Upper lobe of left lung (tissue), 6 donors: Measurements from ENCODE around the gene ZNF512B. TPM values are rescaled to one million over a fixed set of nuclear protein-coding genes. Genes with fewer than 3 reads are reported as not detected.
A peak's percentile ranks its signal among the peaks of the same experiment; 100 is the strongest.
"Not testable (repeated sequence)": the region's sequence is repeated elsewhere in the genome, so short reads cannot be mapped to it uniquely, and the experiment has no call there.

Source experiments
- ATAC-seq, 2 donors: fragments of 200-7000 bp; cut with Tn5 transposase; one replicate each; pipeline ENCODE4 v1.9.1; 2022; ENCODE audit warnings: mild to moderate bottlenecking in 2 of 2, moderate library complexity in 2 of 2; ENCODE audit not compliant: low FRiP score in 2 of 2
- DNase-seq, 2 donors: peaks; one replicate each; pipeline ENCODE4 v3.0.0-alpha.2; 2019 to 2020
- H3K27ac ChIP-seq, 4 donors: fragments of 200-600 bp; sonication (generic); one replicate each; pipeline ENCODE4 v1.5.1; 2016 to 2019
- H3K27me3 ChIP-seq, 4 donors: fragments of 200-600 bp; sonication (generic); one replicate each; pipeline ENCODE4 v1.5.1; 2017 to 2019
- H3K36me3 ChIP-seq, 4 donors: fragments of 200-600 bp; sonication (generic); one replicate each; pipeline ENCODE4 v1.5.1; 2016 to 2019
- H3K4me1 ChIP-seq, 4 donors: fragments of 200-600 bp; sonication (generic); one replicate each; pipeline ENCODE4 v1.5.1; 2018 to 2019
- H3K4me3 ChIP-seq, 4 donors: fragments of 200-600 bp; sonication (generic); one replicate each; pipeline ENCODE4 v1.5.1; 2017 to 2019; ENCODE audit warnings: mild to moderate bottlenecking in 2 of 4, moderate library complexity in 1 of 4
- H3K9me3 ChIP-seq, 4 donors: fragments of 200-600 bp; sonication (generic); one replicate each; pipeline ENCODE4 v1.5.1; 2018 to 2019
- EP300 ChIP-seq, 4 donors: sonication (generic); formaldehyde crosslinking; IDR thresholded peaks; one replicate each; pipeline ENCODE4 v1.5.1; 2017; ENCODE audit warnings: antibody characterized with exemption in 4 of 4, control low read depth in 2 of 4
- POLR2A ChIP-seq, 4 donors: fragments of 450-650 bp; IDR thresholded peaks; one replicate each; pipeline ENCODE4 v1.5.1; 2016 to 2017; ENCODE audit warnings: antibody characterized with exemption in 4 of 4, mild to moderate bottlenecking in 2 of 4
- POLR2AphosphoS5 ChIP-seq, 2 donors: sonication (generic); formaldehyde crosslinking; IDR thresholded peaks; one replicate each; pipeline ENCODE4 v1.5.1; 2017; ENCODE audit warnings: antibody characterized with exemption in 2 of 2
- WGBS, 2 donors: methylation state at CpG; one replicate each; pipeline ENCODE4 v1.1.5; 2017 to 2018; 5-methylcytosine and 5-hydroxymethylcytosine counted together
- total RNA-seq, 6 donors: library from RNA; depleted of rRNA in 4 of 6; stranded (reverse); fragments of >200 nt in 4 of 6; gene quantifications; one replicate each; pipeline versions ENCODE4 v1.1.0 to v1.2.1, GENCODE V29; 2016 to 2021
- TF ChIP-seq, protein P1 (sequence below), 6 experiments: fragments of 450-650 bp in 4 of 6; fragments of 200-600 bp in 2 of 6; sonication (generic) in 2 of 6; IDR thresholded peaks; one replicate each; pipeline ENCODE4 v1.5.1; 2016 to 2019; ENCODE audit warnings: antibody characterized with exemption in 6 of 6
- donor health status: DM: no; HTN: no; CAD: no; lungs with moderate emphysema.
- donor health status: DM: no; HTN: yes; CAD: no; lungs with severe emphysema.

The ZNF512B gene, protein sequence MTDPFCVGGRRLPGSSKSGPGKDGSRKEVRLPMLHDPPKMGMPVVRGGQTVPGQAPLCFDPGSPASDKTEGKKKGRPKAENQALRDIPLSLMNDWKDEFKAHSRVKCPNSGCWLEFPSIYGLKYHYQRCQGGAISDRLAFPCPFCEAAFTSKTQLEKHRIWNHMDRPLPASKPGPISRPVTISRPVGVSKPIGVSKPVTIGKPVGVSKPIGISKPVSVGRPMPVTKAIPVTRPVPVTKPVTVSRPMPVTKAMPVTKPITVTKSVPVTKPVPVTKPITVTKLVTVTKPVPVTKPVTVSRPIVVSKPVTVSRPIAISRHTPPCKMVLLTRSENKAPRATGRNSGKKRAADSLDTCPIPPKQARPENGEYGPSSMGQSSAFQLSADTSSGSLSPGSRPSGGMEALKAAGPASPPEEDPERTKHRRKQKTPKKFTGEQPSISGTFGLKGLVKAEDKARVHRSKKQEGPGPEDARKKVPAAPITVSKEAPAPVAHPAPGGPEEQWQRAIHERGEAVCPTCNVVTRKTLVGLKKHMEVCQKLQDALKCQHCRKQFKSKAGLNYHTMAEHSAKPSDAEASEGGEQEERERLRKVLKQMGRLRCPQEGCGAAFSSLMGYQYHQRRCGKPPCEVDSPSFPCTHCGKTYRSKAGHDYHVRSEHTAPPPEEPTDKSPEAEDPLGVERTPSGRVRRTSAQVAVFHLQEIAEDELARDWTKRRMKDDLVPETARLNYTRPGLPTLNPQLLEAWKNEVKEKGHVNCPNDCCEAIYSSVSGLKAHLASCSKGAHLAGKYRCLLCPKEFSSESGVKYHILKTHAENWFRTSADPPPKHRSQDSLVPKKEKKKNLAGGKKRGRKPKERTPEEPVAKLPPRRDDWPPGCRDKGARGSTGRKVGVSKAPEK
- total RNA-seq = 10 to 100 TPM; 10.8 to 22.0 (median 16.3) TPM

DNA sequence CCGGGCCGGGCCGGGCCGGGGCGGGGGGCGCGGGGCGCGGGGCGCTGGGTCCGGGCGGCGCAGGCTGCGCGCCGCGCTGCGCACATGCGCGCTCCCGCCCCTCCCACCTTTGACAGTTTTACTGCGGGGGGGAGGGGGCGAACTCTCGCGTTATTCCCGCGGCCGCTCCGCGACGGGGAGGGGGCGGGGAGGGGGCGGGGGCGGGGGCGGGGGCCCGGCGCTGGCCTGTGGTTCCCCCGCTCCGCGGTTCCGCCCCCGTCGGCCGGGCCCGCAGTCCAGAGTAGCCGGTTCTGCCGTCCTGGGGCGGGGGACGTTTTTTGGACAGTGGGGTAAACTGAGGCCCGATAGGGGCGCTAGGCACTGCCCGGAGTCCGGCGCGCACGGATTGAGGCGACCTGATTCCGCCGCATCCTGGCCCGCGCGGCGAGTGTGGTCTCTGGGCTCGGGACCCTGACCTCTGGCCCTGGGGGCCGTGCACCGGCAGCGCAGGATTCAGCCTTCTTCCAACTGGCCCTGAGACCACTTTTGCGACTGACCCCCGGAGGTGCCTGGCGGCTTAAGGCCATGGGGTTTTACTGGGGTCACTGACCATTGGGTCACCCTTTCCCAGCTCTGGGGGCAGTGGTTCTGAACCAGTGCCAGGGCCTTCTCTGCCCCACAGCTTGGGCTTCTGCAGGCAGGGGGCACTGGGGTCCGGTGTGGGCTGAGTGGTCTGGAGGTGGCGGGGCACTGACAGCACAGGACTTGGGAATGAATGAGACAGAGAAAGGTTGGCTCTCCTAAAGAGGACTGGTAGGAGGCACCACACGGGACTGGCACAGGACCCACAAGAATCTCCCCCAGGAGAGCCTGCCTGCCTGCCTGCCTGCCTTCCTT, at the start of gene ZNF512B:
ZNF512B (minus strand) TSS at position 93 of the 876 bp plus-strand sequence. CDS start 1,980 bp downstream, outside the sequence.
- ATAC-seq = peak in 1 of 2 donors; percentile 72
- TF ChIP-seq, protein P1, sequence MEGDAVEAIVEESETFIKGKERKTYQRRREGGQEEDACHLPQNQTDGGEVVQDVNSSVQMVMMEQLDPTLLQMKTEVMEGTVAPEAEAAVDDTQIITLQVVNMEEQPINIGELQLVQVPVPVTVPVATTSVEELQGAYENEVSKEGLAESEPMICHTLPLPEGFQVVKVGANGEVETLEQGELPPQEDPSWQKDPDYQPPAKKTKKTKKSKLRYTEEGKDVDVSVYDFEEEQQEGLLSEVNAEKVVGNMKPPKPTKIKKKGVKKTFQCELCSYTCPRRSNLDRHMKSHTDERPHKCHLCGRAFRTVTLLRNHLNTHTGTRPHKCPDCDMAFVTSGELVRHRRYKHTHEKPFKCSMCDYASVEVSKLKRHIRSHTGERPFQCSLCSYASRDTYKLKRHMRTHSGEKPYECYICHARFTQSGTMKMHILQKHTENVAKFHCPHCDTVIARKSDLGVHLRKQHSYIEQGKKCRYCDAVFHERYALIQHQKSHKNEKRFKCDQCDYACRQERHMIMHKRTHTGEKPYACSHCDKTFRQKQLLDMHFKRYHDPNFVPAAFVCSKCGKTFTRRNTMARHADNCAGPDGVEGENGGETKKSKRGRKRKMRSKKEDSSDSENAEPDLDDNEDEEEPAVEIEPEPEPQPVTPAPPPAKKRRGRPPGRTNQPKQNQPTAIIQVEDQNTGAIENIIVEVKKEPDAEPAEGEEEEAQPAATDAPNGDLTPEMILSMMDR (IDR thresholded peaks at IDR 0.05) = no peak
- no peak for TF ChIP-seq EP300 (IDR thresholded peaks at IDR 0.05)
- TF ChIP-seq POLR2AphosphoS5 (IDR thresholded peaks at IDR 0.05) = peak in 1 of 2 donors; percentile 5
- TF ChIP-seq POLR2A (IDR thresholded peaks at IDR 0.05) = no peak
- peak within 1 kb of the TSS; percentile 49 to 82 (median 74) for H3K4me3 ChIP-seq
- H3K27me3 ChIP-seq = no peaks in the 10 kb centered on the region
- peak in 1 of 2 donors; percentile 92 for DNase-seq
- peaks cover 0 to 11% (median 6%) of the 10 kb centered on the region in 4 donors for H3K36me3 ChIP-seq
- H3K9me3 ChIP-seq = peaks cover 0 to 7% (median 0%) of the 10 kb centered on the region in 4 donors
- WGBS, 2 donors = 6 to 47% methylated on average over 3 to 40 of the region's 73 CpGs
- H3K27ac ChIP-seq = peak within 1 kb of the TSS; percentile 58 to 75 (median 63)
- H3K4me1 ChIP-seq = peaks cover 26 to 45% (median 34%) of the 10 kb centered on the region in 4 donors

DNA sequence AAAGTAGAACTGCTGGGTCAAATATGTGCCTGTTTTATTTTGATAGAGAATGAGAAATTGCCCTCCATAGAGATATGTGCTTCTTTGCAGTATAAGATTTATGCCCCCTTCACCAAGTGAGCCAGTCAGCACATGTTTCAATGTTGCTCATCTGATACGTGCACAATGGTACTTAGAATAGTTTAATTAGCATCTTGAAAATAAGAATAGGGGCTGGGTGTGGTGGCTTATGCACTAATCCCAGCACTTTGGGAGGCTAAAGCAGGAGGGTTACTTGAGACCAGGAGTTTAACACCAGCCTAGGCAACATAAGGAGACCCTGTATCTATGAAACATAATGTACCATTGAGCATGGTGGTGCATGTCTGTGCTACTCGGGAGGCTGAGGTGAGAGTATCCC, 45.9 kb upstream of the ZNF512B start:
- no peak overlapping the region for H3K27ac ChIP-seq
- WGBS, 2 donors = 91 to 92% methylated on average over 2 of the region's 2 CpGs
- peaks cover 21 to 91% (median 63%) of the 10 kb centered on the region in 4 donors for H3K36me3 ChIP-seq
- DNase-seq = no peak
- no peak for ATAC-seq
- no peaks in the 10 kb centered on the region for H3K9me3 ChIP-seq
- TF ChIP-seq POLR2AphosphoS5 (IDR thresholded peaks at IDR 0.05) = no peak
- no peak for TF ChIP-seq POLR2A (IDR thresholded peaks at IDR 0.05)
- TF ChIP-seq, protein P1 (IDR thresholded peaks at IDR 0.05) = no peak
- no peak for TF ChIP-seq EP300 (IDR thresholded peaks at IDR 0.05)
- H3K4me3 ChIP-seq = no peak overlapping the region
- H3K27me3 ChIP-seq = no peaks in the 10 kb centered on the region
- H3K4me1 ChIP-seq = no peaks in the 10 kb centered on the region

DNA sequence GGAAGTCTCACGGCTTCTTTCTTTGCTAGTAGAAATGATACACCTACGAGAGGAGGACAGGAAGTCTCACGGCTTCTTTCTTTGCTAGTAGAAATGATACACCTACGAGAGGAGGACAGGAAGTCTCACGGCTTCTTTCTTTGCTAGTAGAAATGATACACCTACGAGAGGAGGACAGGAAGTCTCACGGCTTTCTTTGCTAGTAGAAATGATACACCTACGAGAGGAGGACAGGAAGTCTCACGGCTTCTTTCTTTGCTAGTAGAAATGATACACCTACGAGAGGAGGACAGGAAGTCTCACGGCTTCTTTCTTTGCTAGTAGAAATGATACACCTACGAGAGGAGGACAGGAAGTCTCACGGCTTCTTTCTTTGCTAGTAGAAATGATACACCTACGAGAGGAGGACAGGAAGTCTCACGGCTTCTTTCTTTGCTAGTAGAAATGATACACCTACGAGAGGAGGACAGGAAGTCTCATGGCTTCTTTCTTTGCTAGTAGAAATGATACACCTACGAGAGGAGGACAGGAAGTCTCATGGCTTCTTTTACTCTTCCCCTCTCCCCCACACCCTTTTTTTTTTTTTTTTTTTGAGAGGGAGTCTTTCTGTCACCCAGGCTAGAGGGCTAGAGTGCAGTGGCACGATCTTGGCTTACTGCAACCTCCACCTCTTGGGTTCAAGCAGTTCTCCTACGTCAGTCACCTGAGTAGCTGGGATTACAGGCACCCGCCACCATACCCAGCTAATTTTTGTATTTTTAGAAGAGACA, 42.8 kb upstream of the ZNF512B start:
- H3K27ac ChIP-seq, H3K9me3 ChIP-seq, H3K27me3 ChIP-seq, H3K4me3 ChIP-seq, ATAC-seq, DNase-seq, H3K4me1 ChIP-seq: not testable (repeated sequence)
- 87 to 91% methylated on average over 9 to 12 of the region's 20 CpGs for WGBS, 2 donors
- H3K36me3 ChIP-seq = peaks cover 24 to 89% (median 52%) of the 10 kb centered on the region in 4 donors

DNA sequence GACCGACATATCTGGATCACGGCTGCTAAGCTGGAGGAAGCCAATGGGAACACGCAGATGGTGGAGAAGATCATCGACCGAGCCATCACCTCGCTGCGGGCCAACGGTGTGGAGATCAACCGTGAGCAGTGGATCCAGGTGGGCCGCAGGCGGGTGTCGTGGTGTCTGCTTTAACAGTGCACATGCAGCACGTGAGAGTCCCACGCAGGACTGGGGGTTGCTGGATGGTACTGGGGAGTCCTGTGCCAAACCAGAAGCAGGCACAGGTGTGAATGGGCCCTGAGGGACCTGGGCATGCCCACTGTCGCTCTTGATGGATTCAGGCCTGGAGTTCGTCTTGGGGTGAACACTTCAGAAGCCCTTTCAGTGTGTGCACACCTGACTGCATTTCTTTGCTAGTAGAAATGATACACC, 41.6 kb upstream of the ZNF512B start:
- DNase-seq = no peak

More for the DNA sequence above, 41.6 kb upstream of the ZNF512B start:
- no peak overlapping the region for H3K4me3 ChIP-seq
- ATAC-seq = no peak
- TF ChIP-seq POLR2AphosphoS5 (IDR thresholded peaks at IDR 0.05) = no peak
- no peak for TF ChIP-seq POLR2A (IDR thresholded peaks at IDR 0.05)
- no peak for TF ChIP-seq EP300 (IDR thresholded peaks at IDR 0.05)
- TF ChIP-seq, protein P1 (IDR thresholded peaks at IDR 0.05) = no peak
- H3K4me1 ChIP-seq = no peaks in the 10 kb centered on the region
- H3K36me3 ChIP-seq = peaks cover 24 to 86% (median 49%) of the 10 kb centered on the region in 4 donors
- no peaks in the 10 kb centered on the region for H3K27me3 ChIP-seq
- WGBS, 2 donors = 97% methylated on average over 13 to 16 of the region's 16 CpGs
- no peaks in the 10 kb centered on the region for H3K9me3 ChIP-seq
- H3K27ac ChIP-seq = no peak overlapping the region
